Activated naive CD8-positive, alpha-beta T cell treated with anti-CD3 and anti-CD28 coated beads, Interleukin-2, amount 10 ng/mL, durations not matched to agents 7 days and 5 days (primary cell): Measurements from ENCODE around the gene TPO. TPM values are rescaled to one million over a fixed set of nuclear protein-coding genes. Genes with fewer than 3 reads are reported as not detected.

ENCODE experiments used
- ATAC-seq: fragments of 150-1000 bp; cut with Tn5 transposase; one replicate; pipeline ENCODE4 v1.10.0; 2021; ENCODE audit warnings: low read depth, moderate library complexity
- POLR2A ChIA-PET: fragments of 350-600 bp; sonication (Branson Sonifier 250); formaldehyde crosslinking; loops from one replicate; lab custom pipeline; 2021; ENCODE audit warnings: antibody characterized with exemption; lab: Charles Lee
- DNase-seq: peaks from one replicate; pipeline ENCODE4 v3.0.0; 2021
- H3K27ac Mint-ChIP-seq: one replicate; pipeline ENCODE4 v1.8.0; 2022; ENCODE audit warnings: mild to moderate bottlenecking, mixed read lengths
- H3K27me3 Mint-ChIP-seq: one replicate; pipeline ENCODE4 v1.8.0; 2022; ENCODE audit warnings: mild to moderate bottlenecking, moderate library complexity, mixed read lengths
- H3K36me3 Mint-ChIP-seq: one replicate; pipeline ENCODE4 v1.8.0; 2021; ENCODE audit warnings: mild to moderate bottlenecking, mixed read lengths
- H3K4me1 Mint-ChIP-seq: one replicate; pipeline ENCODE4 v1.8.0; 2021; ENCODE audit warnings: mixed read lengths
- H3K4me3 Mint-ChIP-seq: one replicate; pipeline ENCODE4 v1.8.0; 2022; ENCODE audit warnings: mild to moderate bottlenecking, moderate library complexity, mixed read lengths
- H3K9me3 Mint-ChIP-seq: one replicate; pipeline ENCODE4 v1.8.0; 2021; ENCODE audit warnings: mixed read lengths
- total RNA-seq, 2 experiments: library from RNA; stranded (reverse); gene quantifications; one replicate each; pipeline ENCODE4 v1.2.3, GENCODE V29; 2021

TPO gene
- total RNA-seq, 2 experiments from 2014 or later, result not detected

DNA sequence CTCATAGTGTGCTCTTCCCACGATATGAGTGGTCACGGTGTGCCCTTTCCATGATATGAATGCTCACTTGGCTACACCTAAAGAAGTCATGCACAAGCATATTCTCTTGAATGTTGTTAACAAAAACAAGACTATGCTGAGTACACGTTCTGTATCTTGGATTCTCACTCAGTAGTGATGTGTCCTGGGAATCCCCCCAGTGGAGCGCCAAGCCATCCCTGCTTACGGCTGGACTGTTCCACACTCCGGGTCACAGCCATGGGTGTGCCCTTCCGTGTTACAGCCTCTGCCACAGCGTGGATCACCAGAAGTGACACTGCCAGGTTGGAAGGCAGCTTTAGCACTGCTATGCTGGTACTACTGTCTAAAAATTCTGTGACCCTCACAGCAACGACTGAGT lies 59.1 kb downstream of the TPO start:
- POLR2A ChIA-PET, result no interaction called here
- no peak overlapping the region for H3K27ac Mint-ChIP-seq
- no peak for DNase-seq

DNA sequence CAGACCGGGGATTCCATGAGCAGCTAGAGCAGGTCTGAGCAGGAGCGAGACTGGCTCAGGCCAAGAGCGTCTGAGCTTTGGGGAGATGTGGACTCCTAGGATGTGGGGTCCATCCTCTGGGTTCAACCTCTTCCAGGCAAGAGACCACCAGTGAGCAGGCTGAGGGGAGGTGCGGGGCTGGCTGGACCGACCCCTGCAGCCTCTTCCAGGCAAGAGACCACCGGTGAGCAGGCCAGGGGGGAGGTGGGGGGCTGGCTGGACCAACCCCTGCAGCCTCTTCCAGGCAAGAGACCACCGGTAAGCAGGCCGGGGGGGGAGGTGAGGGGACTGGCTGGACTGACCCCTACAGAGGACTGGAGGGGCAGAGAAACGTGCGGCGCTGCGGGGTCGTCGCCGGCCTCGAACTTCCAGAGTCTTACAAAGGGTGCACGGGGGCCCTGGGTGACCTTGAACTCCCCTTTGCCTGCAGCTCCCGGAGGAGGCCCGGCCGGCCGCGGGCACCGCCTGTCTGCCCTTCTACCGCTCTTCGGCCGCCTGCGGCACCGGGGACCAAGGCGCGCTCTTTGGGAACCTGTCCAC lies 63.4 kb downstream of the TPO start:
- POLR2A ChIA-PET, result no interaction called here
- H3K4me3 Mint-ChIP-seq, result no peak overlapping the region
- DNase-seq (no peak), ATAC-seq (no peak)
- H3K9me3 Mint-ChIP-seq, result no peaks in the 10 kb centered on the region
- H3K27ac Mint-ChIP-seq, result no peak overlapping the region
- no peaks in the 10 kb centered on the region for H3K36me3 Mint-ChIP-seq
- H3K27me3 Mint-ChIP-seq, result no peaks in the 10 kb centered on the region
- H3K4me1 Mint-ChIP-seq, result no peaks in the 10 kb centered on the region

More for the DNA sequence above, 59.1 kb downstream of the TPO start:
- Mint-ChIP-seq H3K9me3 (no peaks in the 10 kb centered on the region), H3K27me3 (peaks cover 2% of the 10 kb centered on the region), H3K4me1 (no peaks in the 10 kb centered on the region), H3K4me3 (no peak overlapping the region), H3K36me3 (no peaks in the 10 kb centered on the region)
- ATAC-seq, result no peak

DNA sequence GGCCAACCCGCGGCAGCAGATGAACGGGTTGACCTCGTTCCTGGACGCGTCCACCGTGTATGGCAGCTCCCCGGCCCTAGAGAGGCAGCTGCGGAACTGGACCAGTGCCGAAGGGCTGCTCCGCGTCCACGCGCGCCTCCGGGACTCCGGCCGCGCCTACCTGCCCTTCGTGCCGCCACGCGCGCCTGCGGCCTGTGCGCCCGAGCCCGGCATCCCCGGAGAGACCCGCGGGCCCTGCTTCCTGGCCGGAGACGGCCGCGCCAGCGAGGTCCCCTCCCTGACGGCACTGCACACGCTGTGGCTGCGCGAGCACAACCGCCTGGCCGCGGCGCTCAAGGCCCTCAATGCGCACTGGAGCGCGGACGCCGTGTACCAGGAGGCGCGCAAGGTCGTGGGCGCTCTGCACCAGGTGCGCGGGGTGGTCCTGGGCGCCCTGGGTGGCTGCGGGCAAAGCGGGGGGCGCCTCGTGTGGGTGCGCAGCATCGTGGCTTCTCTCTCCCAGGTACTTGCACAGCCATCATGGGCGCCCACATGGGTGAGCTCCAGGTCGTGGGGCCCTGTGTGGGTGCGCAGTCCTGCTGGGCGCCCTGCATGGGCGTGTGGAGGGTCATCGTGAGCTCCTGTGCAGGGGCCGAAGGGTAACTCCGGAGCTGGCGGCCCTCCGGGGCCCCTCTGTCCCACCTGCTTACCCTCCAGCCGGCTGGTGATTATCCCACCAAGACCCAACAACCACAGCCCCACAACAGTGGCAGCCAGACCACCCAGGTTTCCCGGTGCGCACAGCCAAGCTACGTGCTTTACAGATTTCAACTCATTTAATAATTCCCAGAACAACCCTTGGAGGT lies 64.2 kb downstream of the TPO start:
- no peaks in the 10 kb centered on the region for H3K4me1 Mint-ChIP-seq
- ATAC-seq (no peak), DNase-seq (no peak)
- H3K27me3 Mint-ChIP-seq, result peaks cover 3% of the 10 kb centered on the region
- no peaks in the 10 kb centered on the region for H3K36me3 Mint-ChIP-seq
- no peaks in the 10 kb centered on the region for H3K9me3 Mint-ChIP-seq
- POLR2A ChIA-PET, result no interaction called here
- no peak overlapping the region for H3K27ac Mint-ChIP-seq
- H3K4me3 Mint-ChIP-seq, result no peak overlapping the region

DNA sequence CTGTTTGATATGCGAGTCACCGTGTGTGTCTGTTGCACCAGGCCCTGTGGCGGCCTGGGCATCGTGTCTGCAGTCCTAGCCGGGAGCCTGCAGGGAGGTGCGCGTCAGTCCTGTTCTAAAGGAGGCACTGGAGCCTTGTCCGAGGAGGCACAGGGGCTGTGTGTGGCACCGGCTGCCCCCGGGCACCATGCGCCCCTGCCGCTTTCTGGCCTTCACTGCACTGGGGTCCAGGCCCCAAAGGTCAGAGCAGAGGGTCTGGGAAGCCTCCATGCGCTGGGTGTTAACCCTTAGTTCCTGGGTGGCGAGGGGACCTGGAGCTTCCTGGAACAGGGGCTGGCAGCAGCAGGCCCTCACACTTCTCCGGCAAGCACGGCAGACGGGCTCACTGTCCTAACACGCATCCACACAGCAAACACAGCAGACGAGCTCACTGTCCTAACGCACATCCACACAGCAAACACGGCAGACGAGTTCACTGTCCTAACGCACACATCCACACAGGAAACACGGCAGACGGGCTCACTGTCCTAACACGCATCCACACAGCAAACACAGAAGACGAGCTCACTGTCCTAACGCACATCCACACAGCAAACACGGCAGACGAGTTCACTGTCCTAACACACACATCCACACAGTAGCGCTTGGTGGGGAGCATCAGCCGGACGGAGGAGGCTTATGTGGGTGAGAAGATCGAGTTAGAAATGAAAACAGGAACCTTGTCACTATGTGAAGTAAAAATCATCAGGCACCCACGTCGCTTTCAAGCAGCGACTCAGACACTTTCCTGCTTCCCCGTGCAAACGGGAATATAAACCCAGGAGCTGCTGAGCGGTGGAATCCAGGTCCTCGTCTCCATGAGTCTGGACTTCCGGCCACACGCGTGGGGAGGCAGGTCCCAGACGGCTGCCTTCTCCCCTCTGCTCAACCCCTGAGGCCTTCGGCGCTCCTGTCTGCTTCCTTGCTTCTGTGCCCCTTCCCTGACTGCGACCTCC lies 65.3 kb downstream of the TPO start:
- Mint-ChIP-seq H3K36me3 (no peaks in the 10 kb centered on the region), H3K4me1 (no peaks in the 10 kb centered on the region), H3K9me3 (no peaks in the 10 kb centered on the region), H3K27me3 (peaks cover 3% of the 10 kb centered on the region), H3K27ac (no peak overlapping the region), H3K4me3 (no peak overlapping the region)
- ATAC-seq (no peak), DNase-seq (no peak)
- POLR2A ChIA-PET, result no interaction called here

DNA sequence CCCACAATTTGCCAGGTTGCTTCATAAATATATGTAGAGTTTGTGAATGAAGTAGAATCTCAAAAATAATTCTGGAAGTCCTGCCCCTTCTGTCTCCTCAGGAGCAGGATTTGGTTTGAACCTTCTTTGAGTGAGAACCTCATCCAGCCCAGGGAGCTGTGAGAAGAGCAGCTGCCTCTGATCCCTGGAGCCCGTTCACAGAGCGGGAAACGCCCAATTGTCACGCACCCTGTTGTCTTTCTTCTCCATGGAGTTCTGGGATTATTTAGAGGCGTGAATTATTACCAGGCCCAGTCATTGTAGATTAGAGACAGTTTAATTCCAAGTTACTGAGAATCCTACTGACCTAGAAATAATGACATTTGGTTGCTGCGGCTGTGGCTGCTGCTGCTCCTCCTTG lies 66.1 kb downstream of the TPO start:
- no peak for ATAC-seq
- H3K27ac Mint-ChIP-seq, result no peak overlapping the region
- no peaks in the 10 kb centered on the region for H3K4me1 Mint-ChIP-seq
- H3K4me3 Mint-ChIP-seq, result no peak overlapping the region
- peaks cover 3% of the 10 kb centered on the region for H3K27me3 Mint-ChIP-seq
- no peaks in the 10 kb centered on the region for H3K36me3 Mint-ChIP-seq
- POLR2A ChIA-PET, result no interaction called here
- DNase-seq, result no peak
- no peaks in the 10 kb centered on the region for H3K9me3 Mint-ChIP-seq

DNA sequence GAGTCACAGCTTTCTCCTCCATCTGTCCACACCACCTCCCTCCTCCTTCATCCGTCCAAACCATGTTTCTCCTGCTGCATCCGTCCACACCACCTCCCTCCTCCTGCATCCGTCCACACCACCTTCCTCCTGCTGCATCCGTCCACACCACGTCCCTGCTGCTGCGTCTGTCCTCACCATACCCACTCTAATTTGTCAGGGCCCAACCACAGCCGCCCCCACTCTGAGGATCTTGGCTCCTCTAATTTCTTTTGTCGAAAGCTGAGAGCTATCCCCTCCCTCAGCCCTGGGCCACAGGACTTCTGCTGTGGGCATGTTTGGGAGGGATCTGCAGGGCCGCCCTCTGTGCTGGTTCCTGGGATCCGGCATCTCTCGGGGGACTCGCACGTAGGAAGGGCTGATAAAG lies 67.4 kb downstream of the TPO start:
- Mint-ChIP-seq H3K27ac (no peak overlapping the region), H3K4me1 (no peaks in the 10 kb centered on the region), H3K27me3 (peaks cover 3% of the 10 kb centered on the region), H3K36me3 (no peaks in the 10 kb centered on the region), H3K9me3 (no peaks in the 10 kb centered on the region), H3K4me3 (no peak overlapping the region)
- DNase-seq (no peak), ATAC-seq (no peak)
- POLR2A ChIA-PET, result no interaction called here

DNA sequence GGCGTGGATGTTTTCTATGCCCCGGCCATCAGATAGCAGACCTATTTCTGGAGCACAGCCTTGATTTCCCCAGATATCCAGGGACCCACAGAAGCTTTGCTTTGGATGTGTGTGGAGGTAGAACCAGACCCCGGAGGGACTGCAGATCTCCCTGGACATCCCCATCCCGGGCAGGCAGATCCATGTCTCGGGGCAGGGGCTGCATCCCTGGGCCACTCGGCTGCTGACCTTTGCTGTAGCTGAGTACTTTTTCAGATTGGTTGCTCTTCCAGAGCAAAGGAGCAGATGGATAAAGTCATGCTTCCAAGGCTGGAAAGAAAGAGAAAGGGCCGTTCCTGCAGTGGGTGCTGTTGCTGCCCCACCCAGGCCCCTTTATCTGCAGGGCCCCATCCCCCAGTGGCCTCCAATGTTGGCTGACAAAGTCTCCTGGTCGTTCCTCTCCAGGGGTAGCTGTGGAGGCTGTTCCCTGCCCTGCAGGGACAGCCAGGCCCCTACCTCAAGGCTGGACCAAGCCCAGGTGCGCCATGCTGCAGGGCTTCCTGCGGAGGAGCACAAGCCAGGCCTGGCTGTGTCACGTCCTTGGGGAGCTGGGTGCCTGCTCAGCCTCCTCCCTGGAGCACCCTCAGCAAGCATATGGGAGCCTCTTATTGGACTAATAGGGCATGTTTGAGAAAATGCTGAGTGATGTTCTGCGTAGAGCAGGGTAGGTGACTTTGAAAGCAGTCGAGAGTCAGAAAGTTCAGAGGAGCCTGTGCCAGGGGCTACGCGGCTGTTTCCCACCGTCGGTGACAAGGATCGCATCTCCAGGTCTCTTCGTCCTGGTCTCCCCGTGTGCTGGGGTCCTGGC lies 68.4 kb downstream of the TPO start:
- no peak overlapping the region for H3K27ac Mint-ChIP-seq
- no peaks in the 10 kb centered on the region for H3K9me3 Mint-ChIP-seq
- no peaks in the 10 kb centered on the region for H3K36me3 Mint-ChIP-seq
- H3K27me3 Mint-ChIP-seq, result peaks cover 3% of the 10 kb centered on the region
- H3K4me3 Mint-ChIP-seq, result no peak overlapping the region
- ATAC-seq, result no peak
- POLR2A ChIA-PET, result no interaction called here
- no peak for DNase-seq
- no peaks in the 10 kb centered on the region for H3K4me1 Mint-ChIP-seq

DNA sequence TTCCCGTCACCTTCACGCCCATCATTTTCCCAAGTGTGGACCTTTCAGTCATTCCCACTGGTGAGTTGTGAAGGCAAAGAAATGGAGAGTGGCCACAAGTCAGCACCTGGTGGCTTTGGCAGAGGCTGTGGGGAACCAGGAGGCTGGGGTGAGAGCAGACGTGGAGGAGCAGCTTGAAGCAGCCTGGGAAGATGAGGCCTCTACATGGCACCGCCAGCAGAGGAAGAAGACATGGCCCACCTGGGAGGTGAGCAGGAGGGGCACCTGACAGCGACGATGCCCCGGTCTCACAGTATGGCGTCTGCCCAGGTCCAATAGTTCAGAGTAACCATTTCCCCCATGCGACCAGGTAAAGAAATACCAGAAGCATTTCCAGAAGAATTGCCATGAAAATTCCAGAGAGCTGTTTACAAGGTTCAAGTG lies 69.0 kb downstream of the TPO start:
- Mint-ChIP-seq H3K4me1 (no peaks in the 10 kb centered on the region), H3K4me3 (no peak overlapping the region), H3K27ac (no peak overlapping the region), H3K27me3 (peaks cover 3% of the 10 kb centered on the region), H3K36me3 (no peaks in the 10 kb centered on the region), H3K9me3 (no peaks in the 10 kb centered on the region)
- ATAC-seq (no peak), DNase-seq (no peak)
- POLR2A ChIA-PET, result no interaction called here

DNA sequence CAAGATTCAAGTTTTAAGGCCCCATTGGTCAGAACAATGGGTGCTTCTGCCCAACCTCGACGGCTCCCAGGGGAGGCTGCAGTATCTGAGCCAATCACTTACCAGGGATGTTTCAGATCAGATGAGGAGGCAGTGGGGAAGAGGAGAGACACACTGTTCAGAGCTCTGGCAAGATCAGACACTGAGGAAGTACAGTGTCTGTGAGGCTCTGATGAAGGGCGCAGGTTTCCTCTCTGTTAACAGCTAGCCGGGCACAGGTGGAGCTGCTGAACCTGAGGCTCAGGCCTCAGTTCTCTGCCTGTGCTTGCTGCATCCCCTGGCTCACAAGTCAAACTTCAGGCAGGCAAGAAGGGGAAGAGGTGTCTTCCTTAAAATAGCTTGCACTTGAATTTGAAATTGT lies 69.7 kb downstream of the TPO start:
- Mint-ChIP-seq H3K27me3 (peaks cover 3% of the 10 kb centered on the region), H3K36me3 (no peaks in the 10 kb centered on the region), H3K9me3 (no peaks in the 10 kb centered on the region), H3K27ac (no peak overlapping the region), H3K4me1 (no peaks in the 10 kb centered on the region), H3K4me3 (no peak overlapping the region)
- POLR2A ChIA-PET, result no interaction called here
- ATAC-seq, result no peak
- DNase-seq, result no peak

DNA sequence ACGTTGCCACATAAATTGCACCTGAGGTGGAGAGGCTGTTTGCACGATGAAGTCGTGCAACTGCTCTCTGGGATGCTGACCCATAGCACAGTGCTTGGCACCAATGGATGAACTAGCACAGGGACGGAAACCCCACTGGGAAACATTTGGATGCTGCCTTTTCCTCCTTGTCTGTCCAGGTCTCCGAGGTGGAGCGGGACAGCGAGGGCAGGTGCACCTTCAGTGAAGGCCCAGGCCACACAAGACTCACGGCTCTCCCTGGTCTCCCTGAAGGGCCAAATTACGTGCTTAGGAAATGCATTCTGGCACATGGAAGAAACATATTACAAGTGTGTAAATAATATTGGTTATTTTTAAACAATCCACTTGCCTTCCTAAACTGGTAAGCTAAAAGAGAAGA lies 70.3 kb downstream of the TPO start:
- DNase-seq (no peak), ATAC-seq (no peak)
- Mint-ChIP-seq H3K4me1 (no peaks in the 10 kb centered on the region), H3K36me3 (no peaks in the 10 kb centered on the region), H3K9me3 (no peaks in the 10 kb centered on the region), H3K27me3 (peaks cover 3% of the 10 kb centered on the region), H3K4me3 (no peak overlapping the region), H3K27ac (no peak overlapping the region)
- POLR2A ChIA-PET, result no interaction called here

DNA sequence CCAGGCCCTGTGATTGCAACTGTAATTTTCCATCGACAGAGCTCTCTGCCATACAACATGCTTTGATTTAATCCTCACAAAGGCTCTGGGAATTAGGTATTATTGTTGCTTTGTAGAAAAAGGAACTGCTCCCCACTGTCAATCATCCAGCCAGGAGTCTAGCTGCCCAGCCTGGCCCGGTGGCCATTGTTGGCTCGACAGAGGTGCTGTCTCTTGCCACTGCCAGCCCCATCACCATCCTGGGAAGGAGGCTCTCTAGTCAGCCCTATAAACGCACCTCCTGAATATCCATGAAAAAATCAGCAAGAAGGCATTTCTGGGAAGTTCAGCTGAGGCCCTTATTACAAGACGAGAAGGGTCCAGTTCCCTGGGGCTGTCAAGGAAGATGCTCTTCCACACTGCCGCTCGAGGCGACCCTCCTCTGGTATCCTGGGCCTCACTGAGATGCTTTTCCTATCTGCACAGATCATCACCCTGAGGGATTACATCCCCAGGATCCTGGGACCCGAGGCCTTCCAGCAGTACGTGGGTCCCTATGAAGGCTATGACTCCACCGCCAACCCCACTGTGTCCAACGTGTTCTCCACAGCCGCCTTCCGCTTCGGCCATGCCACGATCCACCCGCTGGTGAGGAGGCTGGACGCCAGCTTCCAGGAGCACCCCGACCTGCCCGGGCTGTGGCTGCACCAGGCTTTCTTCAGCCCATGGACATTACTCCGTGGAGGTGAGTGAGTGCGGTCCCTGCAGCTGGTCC lies 71.0 kb downstream of the TPO start:
- H3K4me3 Mint-ChIP-seq, result no peak overlapping the region

DNA sequence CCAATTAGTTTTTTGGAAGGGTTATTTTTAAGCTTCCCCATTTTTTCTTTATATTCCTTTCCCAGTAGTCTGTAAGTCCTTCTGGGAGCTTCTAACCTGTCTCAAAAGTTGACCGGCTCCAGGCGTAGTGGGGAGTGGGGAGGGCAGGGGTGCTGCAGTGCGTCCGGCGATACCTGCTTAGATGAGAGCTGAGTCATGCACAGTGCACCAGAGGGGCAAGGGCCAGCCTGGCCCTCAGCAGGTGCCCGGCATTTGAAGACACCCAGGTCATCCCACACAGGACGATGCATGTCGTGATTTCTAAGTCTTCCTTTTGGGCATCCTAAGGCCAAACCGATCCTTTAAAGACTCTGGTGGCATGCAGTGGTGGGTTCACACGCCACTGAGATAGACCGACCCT lies 73.4 kb downstream of the TPO start:
- no peaks in the 10 kb centered on the region for H3K4me1 Mint-ChIP-seq
- ATAC-seq, result no peak
- H3K9me3 Mint-ChIP-seq, result no peaks in the 10 kb centered on the region
- H3K27me3 Mint-ChIP-seq, result peaks cover 3% of the 10 kb centered on the region
- no peak overlapping the region for H3K4me3 Mint-ChIP-seq
- H3K27ac Mint-ChIP-seq, result no peak overlapping the region
- H3K36me3 Mint-ChIP-seq, result no peaks in the 10 kb centered on the region
- no peak for DNase-seq
- POLR2A ChIA-PET, result no interaction called here

More for the DNA sequence above, 71.0 kb downstream of the TPO start:
- no peaks in the 10 kb centered on the region for H3K4me1 Mint-ChIP-seq
- no peaks in the 10 kb centered on the region for H3K9me3 Mint-ChIP-seq
- no peak for ATAC-seq
- DNase-seq, result no peak
- no peaks in the 10 kb centered on the region for H3K36me3 Mint-ChIP-seq
- H3K27ac Mint-ChIP-seq, result no peak overlapping the region
- POLR2A ChIA-PET, result no interaction called here
- H3K27me3 Mint-ChIP-seq, result peaks cover 3% of the 10 kb centered on the region
